Epithelial cell of prostate (primary cell): ENCODE results near the gene ADARB2.
"Not testable (repeated sequence)": the region's sequence is repeated elsewhere in the genome, so short reads cannot be mapped to it uniquely, and the experiment has no call there.

Source experiments
- DNase-seq: peaks from one replicate; pipeline ENCODE4 v3.0.0-alpha.2; 2011; ENCODE audit warnings: low read depth, low spot score
- H3K27ac ChIP-seq: fragments of 450-650 bp; 2 replicates; pipeline ENCODE4 v1.5.1; 2017; ENCODE audit warnings: mild to moderate bottlenecking

ADARB2 gene

GRCh38 chr10:1625731-1626130, 111.6 kb downstream of the ADARB2 start:
- DNase-seq = no peak
- no peak overlapping the region for H3K27ac ChIP-seq

- DNase-seq = no peak
- no peak overlapping the region for H3K27ac ChIP-seq
Measured at GRCh38 chr10:1625079-1625478, 112.2 kb downstream of the ADARB2 start.

GRCh38 chr10:1624240-1624639, 113.1 kb downstream of the ADARB2 start:
- no peak overlapping the region for H3K27ac ChIP-seq
- DNase-seq = no peak

GRCh38 chr10:1620803-1621202, 116.5 kb downstream of the ADARB2 start:
- DNase-seq = no peak

GRCh38 chr10:1617376-1618317, 119.7 kb downstream of the ADARB2 start:
- DNase-seq, H3K27ac ChIP-seq: not testable (repeated sequence)

More at GRCh38 chr10:1620803-1621202, 116.5 kb downstream of the ADARB2 start:
- no peak overlapping the region for H3K27ac ChIP-seq

- not testable (repeated sequence) for DNase-seq, H3K27ac ChIP-seq
Measured at GRCh38 chr10:1616701-1617100, 120.6 kb downstream of the ADARB2 start.

GRCh38 chr10:1615186-1615954, 122.0 kb downstream of the ADARB2 start:
- H3K27ac ChIP-seq = no peak overlapping the region

GRCh38 chr10:1613511-1613910, 123.8 kb downstream of the ADARB2 start:
- no peak overlapping the region for H3K27ac ChIP-seq
- DNase-seq = no peak

More at GRCh38 chr10:1615186-1615954, 122.0 kb downstream of the ADARB2 start:
- no peak for DNase-seq

- no peak overlapping the region for H3K27ac ChIP-seq
- DNase-seq = no peak
Measured at GRCh38 chr10:1612908-1613307, 124.4 kb downstream of the ADARB2 start.

- no peak for DNase-seq
Measured at GRCh38 chr10:1611936-1612550, 125.3 kb downstream of the ADARB2 start.

GRCh38 chr10:1610986-1611770, 126.1 kb downstream of the ADARB2 start:
- H3K27ac ChIP-seq = no peak overlapping the region
- DNase-seq = no peak

More at GRCh38 chr10:1611936-1612550, 125.3 kb downstream of the ADARB2 start:
- no peak overlapping the region for H3K27ac ChIP-seq

- no peak for DNase-seq
- H3K27ac ChIP-seq = no peak overlapping the region
Measured at GRCh38 chr10:1609648-1609970, 127.7 kb downstream of the ADARB2 start.

- no peak for DNase-seq
- H3K27ac ChIP-seq = no peak overlapping the region
Measured at GRCh38 chr10:1608851-1609647, 128.3 kb downstream of the ADARB2 start.

- no peak for DNase-seq
- no peak overlapping the region for H3K27ac ChIP-seq
Measured at GRCh38 chr10:1608408-1608807, 128.9 kb downstream of the ADARB2 start.

GRCh38 chr10:1607466-1607865, 129.9 kb downstream of the ADARB2 start:
- DNase-seq = no peak

GRCh38 chr10:1605999-1606940, 131.1 kb downstream of the ADARB2 start:
- no peak for DNase-seq
- no peak overlapping the region for H3K27ac ChIP-seq

More at GRCh38 chr10:1607466-1607865, 129.9 kb downstream of the ADARB2 start:
- no peak overlapping the region for H3K27ac ChIP-seq

GRCh38 chr10:1605121-1605520, 132.2 kb downstream of the ADARB2 start:
- no peak for DNase-seq
- H3K27ac ChIP-seq = no peak overlapping the region

- DNase-seq = no peak
- no peak overlapping the region for H3K27ac ChIP-seq
Measured at GRCh38 chr10:1604246-1604645, 133.1 kb downstream of the ADARB2 start.
